NCI-H2171 (cell line): Measurements from ENCODE around the gene RAB11FIP5.
"Not testable (repeated sequence)": the region's sequence is repeated elsewhere in the genome, so short reads cannot be mapped to it uniquely, and the experiment has no call there.

Experiments
- DNase-seq: peaks from one replicate; lab custom pipeline; 2025; lab: John Stamatoyannopoulos, UW

RAB11FIP5 gene

DNA sequence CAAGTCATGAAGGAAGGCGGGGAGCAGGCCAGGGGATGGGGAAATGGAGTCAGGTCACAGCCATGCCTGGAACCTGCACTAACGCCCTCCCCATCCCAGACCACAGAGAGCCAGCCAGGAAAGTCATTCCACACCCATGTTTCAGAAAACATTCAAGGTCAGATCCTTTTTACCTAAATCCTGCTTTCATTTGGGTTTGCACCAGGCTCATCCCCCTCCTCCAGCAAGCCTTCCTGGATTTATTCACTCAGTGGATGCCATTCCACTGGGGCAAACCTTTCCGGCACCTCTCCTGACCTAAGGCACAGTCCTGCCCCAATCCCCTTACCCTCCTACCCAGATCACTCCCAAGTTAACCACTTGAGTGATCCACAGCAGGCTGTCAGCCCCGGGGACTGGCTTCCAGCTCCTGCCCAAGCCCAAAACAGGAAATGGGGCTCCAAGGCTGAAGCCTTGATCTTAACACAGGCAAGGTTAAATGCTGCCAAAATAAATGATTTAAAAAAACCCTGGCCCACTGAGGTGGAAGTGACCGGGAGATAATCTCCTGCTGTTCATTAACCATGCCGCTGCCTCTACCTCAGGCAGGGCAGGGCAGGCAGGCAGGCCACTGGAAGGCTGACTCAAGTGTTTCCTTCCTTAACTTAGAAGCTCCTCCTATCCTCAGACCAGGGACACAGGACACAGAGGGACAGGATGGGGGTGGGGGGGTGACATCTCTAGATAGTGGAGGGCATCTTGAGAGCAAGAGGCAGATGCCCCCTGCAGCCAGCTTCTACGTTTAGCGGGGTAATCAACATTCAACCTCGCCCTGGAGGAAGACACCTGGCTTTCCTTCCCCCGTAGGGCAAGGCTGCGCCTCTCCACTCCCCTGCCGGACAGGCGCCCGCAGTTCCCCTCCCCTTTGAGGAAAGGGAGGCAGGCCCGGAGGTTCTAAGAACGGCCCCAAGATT lies 1.4 kb downstream of the RAB11FIP5 start:
- no peak for DNase-seq

DNA sequence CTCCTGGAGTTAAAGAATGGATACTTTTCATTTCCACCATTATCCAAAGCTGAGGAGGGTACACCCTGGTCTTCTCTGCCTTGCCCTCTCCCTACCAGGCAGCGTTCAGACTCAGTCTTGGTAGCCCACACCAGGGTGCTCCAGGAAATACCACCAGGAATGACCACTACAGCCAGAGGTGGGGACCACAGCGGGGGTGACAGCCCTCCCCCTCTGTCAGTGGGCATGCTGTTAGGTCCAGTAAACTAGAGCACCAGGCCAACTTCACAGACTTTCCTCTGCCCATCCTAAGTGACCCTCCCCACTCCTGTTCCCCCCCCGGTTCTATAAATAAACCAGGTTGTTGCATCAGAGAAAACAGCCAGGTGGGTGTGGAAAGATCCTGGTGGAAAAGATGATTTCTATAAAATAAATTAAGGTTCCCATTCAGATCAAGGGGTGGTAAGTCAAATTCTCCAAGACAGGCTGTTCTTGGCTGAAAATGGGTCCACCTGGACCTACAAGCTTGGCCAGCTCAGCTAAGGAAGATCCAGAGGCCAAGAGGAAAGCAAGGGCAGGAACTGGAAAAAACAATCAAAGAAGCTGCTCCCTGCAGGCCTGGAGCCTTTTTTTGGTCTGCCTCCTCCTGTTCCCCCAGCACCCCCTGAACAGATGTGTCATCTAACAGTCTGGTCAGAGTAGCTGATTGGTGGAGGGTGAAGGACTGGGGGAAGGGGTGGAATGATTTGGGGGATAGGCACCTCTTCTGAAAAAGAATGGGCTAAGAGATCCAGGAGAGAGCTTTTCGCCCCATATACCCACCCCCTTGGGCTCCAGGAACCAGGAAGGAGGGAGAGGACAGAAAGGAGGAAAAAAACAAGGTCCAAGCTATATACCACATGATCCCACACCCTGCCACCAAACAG lies 2.3 kb downstream of the RAB11FIP5 start:
- no peak for DNase-seq

DNA sequence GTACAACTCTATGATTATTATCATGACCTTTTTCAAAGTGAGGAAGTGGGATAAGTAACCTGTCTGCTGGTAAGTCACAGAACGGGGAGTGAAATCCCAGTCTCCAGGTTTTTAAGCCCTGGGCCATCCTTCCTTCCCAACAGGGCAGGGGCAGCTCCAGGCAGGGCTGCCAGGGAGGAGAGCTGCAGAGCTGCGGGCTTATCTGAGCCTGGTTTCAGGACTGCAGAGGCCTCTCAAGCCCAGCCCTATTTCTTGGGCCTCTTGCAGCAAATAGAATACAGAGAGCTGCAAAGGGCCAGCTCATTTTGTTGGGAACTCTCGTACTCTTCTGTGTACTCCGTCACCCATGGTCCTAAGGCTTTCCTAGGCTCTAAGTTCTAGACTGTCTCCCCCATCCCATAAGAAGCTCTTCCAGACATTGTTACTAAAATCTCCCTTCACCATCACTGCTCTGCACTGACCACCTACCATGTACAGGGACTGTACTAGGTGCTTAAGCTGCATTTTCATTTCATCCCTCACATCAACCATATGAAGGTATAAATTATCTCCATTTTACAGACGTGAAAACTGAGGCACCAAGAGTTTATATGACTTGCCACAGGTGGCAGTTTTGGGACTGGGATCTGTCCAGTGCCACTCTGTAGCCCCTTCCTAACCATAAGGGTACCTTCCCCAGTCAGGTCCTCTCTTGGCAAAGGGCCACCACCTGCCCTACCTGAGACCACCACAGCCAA lies 3.1 kb downstream of the RAB11FIP5 start:
- DNase-seq, result no peak

DNA sequence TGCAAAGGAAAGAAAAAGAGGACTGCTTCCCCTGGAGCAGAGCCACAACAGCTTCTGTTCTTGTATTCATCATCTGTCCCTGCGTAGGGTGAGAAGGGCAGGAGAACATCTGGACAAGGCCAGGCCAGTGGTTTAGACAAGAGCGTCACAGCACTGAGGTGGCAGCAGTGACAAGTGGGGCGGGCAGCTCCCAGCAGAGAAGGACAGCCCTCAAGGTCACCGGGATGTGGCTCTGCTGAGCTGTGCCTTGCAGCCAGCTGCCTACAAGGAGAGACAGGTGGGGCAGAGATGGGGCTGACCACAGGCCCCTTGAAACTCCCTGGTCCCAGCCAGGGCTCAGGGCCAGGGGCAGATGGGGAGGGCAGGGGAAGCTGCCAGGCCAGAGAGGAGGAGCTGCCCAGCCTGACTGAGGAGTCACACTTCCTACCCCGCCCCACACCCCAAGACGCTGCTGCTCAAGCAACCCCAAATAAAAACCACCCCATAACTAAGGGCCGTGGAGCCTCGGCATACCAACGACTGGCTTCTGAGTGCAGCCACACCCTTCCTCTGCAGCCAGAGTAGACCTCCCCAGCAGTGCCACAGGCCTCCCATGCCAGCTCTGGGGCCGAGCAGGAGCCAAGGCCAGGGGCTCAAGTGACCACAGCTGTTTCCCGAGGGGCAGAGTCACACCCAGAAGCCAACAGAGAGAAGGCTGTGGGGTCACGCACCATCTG lies 5.4 kb downstream of the RAB11FIP5 start:
- no peak for DNase-seq

DNA sequence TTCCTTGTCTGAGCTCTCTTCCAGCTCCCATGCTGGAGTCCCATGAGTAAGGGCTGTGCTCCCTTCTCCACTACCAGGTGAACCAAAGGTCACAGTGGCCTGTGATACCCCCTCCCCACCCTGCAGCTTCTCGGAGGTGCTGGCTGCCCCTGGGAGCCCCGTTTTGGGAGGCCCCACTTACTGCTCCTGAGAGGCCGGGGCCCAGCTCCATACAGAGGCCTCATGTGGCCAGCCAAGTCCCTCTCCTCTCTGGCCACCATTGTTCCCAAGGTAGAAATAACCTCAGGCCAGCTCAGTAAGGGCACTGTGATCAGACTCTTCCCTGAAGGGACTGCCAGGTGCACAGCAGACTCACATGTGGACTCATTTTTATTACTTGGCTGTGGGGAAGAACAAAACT lies 6.0 kb downstream of the RAB11FIP5 start:
- DNase-seq, result no peak

DNA sequence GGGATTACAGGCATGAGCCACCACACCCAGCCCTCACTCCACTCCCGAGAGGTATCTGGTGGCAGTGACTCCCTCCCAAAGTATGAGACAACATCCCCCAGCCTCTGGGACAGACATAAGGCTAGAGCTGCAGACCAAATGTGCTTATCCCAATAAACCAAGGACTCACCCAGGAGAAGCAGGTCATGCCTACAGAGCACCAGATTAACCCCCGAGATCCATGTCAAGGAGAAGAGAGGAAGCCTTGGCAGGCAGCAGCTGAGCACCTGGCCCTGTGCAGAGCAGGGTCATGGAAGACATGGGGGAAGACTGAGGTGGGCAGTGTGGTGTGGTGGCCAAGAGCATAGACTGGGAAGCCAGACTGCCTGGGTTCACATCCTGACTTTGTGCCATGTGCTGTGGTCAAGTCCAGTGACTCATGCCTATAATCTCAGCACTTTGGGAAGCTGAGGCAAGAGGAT lies 7.2 kb downstream of the RAB11FIP5 start:
- no peak for DNase-seq

DNA sequence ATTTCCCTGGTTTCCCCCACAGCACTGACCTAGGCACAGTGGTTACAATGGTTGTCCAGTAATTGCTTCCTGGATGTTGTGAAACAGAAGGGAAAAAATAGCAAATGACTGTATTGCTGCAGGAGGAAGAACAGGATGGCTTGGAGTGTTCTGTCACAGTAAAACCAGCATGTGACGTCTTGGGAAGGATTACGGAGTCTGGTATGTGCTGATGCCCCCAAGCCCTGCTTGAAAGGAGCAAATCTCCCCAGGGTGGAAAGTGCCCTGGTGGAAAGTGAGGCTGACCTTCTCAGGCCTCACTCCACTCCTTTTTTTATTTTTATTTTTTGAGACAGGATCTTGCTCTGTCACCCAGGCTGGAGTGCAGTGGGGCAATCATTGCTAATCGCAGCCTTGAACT lies 7.8 kb downstream of the RAB11FIP5 start:
- DNase-seq, result no peak

DNA sequence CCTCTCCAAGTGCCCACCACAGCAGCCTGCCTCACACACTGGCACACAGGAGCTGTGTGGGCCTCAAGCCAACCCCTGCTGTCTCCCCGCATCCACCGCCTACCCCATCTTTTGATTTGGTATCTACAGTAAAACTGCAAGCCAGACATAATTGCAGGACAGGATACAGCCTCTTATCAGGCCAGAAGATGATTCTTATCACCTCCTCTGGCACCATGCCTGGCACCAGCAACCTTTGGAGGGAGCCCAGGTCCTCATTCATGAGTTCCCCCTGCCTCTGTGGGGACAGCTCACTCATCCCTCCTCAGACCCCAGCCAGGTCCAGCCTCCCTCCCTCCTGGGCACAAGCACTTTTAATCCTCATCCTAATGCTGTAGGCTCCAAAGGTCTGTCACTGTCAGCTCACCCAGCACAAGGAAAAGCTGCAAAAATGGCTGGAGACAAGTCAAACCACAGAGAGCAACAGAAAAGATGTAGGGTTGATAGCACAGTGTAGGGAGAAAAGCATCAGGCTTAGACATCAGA lies 9.7 kb downstream of the RAB11FIP5 start:
- no peak for DNase-seq

DNA sequence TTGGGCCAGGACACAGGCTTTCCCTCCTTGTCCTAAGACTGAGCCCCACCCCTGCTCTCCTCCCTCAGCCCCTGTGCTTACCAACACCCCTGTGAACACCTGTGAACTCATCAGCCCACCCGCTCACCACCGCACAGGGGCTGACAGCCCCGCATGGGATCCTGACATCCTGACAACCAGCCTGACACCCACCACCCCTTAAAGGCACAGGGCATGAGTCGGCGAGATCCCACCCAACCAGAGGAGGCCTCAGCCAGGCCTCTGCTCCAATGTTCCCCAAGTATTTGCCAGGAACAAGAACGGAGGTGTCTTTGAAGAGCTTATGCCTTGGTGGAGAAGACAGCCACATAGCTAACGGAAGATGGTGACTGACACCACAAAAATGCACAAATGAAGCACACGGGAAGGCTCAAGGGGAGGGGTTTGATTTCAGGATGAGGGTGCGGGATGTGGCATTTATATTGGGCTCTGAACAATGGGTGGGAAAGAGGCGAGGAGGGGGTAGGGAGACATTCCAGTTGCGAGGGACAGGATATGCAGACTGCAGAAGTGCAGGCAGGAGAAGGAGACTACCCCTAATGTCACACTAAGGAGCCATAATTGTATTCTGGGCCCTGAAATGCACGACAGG lies 11.0 kb downstream of the RAB11FIP5 start:
- no peak for DNase-seq

DNA sequence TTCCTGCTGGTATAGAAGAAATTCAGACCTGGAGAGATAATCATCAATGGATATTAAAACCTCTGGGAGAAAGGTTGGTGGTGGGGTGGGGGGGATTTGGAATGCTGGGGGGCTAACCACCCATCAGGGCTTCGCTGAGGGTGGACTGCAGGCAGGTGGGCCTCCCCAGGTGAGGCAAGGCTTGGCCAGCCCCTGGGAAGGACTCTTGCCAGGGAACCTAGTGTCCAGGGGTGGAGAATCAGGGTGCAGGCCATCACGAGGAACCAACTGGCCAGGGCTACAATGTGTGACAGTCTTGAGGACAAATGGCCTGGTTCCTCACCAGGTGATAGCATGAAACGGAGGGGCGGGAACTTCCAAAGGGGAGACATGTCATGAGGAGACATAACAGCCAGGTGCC lies 11.8 kb downstream of the RAB11FIP5 start:
- no peak for DNase-seq

DNA sequence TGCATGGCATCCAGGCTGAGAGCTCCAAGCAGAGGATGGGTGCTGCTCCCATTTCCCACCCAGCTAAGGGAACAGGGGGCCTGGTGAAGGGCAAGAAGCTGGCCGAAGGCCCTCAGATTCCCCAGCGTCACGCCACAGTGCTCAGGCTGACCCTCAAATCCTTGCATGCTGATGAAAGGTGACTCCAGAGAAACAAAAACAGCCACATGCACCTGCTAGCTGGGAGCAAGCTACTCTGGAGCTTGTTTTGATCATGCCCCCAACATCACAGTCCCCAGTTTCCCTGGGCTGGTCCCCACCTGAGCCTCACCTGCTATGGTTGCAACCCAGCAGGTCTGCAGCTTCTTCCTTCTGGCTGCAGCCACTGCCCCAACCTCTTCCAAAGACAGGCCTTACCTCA lies 13.3 kb downstream of the RAB11FIP5 start:
- DNase-seq, result no peak

DNA sequence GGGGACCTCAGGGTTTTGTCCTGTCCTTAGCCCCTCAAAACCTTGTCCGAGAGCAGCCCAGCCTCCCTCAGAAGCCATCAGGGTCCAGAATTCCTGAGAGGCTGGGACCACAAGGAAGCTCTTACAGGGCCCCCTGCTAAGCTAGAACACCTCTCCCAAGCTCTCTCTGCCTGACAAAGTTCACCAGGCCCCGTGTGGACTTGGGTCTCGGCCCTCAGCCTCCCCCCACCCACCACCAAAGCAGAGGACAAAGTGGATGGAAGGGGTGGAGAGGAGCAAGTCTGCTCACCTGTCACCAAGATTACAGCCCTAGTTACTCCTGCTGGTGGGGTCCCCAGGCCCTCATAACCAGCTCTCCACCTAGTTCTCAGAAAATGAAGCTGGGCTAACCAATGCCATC lies 16.8 kb downstream of the RAB11FIP5 start:
- DNase-seq, result no peak

DNA sequence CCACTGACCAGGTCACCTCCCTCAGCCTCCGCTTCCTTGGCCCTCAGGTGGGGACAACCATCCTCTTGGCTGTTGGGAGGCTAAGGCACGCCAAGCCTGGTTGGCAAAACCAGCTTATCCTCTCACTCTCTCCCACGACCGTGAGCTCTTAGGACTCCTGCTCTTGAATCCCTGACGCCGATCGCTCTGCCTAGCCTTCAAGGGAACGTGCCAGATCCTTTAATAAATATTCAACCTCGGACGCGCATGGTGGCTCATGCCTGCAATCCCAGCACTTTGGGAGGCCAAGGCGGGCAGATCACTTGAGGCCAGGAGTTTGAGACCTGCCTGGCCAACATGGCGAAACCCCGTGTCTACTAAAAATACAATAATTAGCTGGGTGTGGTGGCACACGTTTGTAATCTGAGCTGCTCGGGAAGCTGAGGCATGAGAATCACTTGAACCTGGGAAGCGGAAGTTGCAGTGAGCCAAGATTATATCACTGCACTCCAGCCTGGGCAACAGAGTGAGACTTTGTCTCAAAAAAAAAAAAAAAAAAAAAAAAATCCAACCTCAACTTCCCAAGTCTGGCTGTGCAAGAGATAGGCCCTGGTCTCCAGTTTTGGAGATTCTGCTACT lies 19.0 kb downstream of the RAB11FIP5 start:
- DNase-seq, result not testable (repeated sequence)

DNA sequence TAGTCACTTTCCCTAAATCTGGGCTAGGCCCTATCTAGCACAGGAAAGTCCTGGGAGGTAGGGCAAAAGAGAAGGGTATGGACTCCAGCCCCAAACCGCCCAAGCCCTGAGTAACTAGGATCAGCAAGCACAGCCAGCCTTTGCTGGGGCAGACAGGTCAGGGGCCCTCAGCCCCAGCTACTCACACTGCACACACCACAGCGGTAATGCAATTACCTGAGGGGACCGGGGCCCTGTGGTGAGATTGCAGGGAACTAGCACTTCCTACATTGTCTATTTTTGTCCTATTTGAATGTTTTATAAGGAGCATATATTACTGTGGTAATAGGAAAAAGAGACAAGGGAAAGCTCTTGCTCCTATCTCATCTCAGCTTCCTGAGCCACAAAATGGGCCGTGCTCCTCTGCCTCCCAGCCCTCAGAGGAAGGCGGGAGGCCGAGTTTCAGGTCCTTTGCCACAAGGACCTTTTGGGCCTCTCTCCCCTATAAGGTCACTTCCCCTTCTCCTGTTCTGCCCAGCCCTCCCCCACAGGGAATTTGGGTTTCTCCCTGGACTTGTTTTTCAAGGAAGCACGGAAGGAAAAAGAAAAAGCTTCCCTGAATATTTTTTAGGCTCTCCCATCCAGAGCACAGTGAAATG lies 20.5 kb downstream of the RAB11FIP5 start:
- DNase-seq, result no peak

DNA sequence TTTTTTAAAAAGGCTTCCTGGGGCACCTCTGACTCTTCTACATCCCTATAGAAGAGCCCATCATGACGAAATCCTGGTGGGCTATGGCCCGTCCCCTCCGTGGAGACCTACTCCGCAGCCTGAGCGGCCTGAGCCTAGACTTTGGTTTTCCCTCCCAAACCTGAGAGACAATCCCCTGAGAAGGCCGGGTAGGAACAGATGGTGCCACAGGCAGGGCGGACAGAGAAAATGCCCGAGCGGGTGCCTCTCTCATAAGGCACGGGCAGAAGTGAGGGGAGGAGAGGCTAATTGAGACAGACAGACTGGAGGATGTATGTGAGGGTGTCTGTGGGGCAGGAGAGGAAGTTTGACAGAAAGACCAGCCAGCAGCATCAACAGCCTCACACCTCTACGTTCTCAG lies 21.1 kb downstream of the RAB11FIP5 start:
- no peak for DNase-seq

DNA sequence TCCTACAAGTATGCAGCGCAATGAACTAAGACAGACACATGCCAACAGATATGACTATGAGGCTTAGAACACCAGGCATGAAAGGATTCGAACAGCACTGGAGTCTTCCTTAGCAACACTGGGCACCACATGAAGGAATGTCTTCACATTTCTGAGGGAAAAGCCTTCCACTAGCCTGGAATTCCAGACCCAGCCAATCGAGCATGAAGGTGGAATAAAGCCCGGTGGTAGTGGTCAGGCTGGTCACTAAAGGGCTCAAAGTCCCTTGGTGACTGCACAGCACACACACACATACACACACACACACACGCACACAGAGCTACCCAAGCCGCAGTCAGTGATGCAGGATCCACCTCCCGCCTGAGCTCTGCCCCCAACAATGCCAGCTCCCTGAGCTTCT lies 21.6 kb downstream of the RAB11FIP5 start:
- no peak for DNase-seq

DNA sequence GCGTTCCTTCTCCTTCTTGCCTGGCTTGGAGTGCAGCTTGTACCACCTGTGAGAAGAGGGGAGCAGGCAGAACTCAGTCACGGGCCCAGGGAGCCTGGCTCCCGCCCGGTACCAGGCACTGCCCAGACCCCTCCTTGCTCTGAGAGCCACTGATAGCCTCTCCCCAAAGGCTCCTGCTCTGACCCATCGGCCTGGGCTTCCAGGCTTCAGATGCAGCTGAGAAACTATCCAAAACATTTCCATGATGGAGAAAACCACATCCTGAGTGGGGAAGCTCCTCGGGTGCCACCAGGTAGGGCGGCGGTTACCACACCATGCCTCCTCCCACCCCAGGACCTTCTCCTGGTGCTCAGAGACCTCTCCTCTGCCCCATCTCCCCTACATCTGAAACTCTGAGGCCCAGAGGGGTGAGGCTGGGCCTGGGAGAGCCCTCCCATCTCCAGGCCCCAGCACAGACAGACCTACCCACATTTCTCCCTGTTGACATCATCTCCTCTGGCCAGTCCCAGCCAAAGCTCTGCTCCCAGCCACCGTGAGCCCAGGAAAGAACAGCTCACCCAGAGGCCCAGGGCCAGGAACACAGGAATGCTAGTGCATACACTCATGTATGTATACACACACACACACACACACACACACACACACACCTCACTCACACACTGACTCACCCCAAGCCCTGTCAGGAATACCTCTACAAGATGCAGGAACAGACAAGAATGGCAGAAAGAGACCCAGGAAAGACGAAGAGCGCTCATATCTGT lies 23.3 kb downstream of the RAB11FIP5 start:
- DNase-seq, result no peak

DNA sequence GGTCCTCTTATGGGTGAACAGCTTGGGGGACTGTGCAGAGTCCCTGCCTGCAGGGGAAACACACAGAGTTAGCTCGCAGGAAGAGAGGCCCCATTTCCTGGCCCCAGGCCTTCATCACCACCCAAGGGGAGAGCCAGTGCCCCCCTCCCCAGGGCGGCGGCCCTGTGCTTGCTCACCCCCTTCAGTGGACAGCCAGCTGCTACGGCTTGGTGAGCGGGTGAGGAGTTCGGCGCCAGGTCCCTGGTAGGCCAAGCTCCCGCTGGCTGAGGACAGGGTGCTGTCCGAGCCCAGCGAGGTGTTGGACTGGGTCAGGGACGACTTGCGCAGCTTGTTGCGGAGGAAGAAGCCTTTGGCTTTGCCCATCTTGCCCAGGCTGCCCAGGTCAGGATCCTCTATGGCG lies 24.0 kb downstream of the RAB11FIP5 start:
- no peak for DNase-seq

DNA sequence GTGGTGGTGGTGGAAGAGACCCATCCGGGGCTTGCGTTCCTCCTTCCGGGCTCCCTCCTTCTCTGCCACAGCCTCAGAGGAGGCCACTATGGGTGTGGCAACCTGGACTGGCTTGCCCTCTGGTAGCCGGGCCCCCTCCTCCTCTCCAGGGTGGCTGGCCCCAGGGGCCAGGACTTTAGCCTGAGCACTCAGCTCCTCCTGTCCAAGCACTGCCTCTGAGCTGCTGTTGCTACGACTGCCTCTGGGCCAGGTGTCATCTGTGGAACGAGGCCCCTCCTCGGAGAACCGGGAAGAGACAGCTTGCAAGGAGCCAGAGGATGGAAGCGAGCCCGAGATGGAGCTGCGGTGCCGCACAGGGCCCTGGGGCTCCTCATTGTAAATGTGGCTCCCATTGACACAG lies 24.5 kb downstream of the RAB11FIP5 start:
- no peak for DNase-seq
